CD8-positive, alpha-beta memory T cell (primary cell): ENCODE data around the gene SLC44A1. TPM values are rescaled to one million over a fixed set of nuclear protein-coding genes. Genes with fewer than 3 reads are reported as not detected.

Experiments used
- CTCF ChIA-PET: fragments of 350-600 bp; sonication (Branson Sonifier 250); formaldehyde crosslinking; loops from one replicate; lab custom pipeline; 2021; ENCODE audit warnings: antibody characterized with exemption; lab: Charles Lee
- POLR2A ChIA-PET: fragments of 350-600 bp; sonication (Branson Sonifier 250); formaldehyde crosslinking; loops from one replicate; lab custom pipeline; 2021; ENCODE audit warnings: antibody characterized with exemption; lab: Charles Lee
- DNase-seq, 5 donors: peaks; one replicate each; pipeline versions ENCODE4 v3.0.0 to v3.0.0-alpha.2; 2020 to 2022; ENCODE audit warnings: mixed read lengths in 1 of 5
- H3K27ac ChIP-seq: one replicate; pipeline ENCODE4 v1.7.0; 2013; ENCODE audit warnings: low read depth, mild to moderate bottlenecking, low read length, moderate library complexity
- H3K27me3 ChIP-seq: 2 replicates; pipeline ENCODE4 v1.7.0; 2013; ENCODE audit warnings: low read length, mild to moderate bottlenecking; ENCODE audit not compliant: insufficient read depth, poor library complexity, severe bottlenecking
- H3K36me3 ChIP-seq: 2 replicates; pipeline ENCODE4 v1.7.0; 2013; ENCODE audit warnings: mild to moderate bottlenecking, low read length, moderate library complexity; ENCODE audit not compliant: insufficient read depth
- H3K4me1 ChIP-seq: 2 replicates; pipeline ENCODE4 v1.7.0; 2013; ENCODE audit warnings: mild to moderate bottlenecking, low read length, moderate library complexity; ENCODE audit not compliant: insufficient read depth
- H3K4me3 ChIP-seq: 2 replicates; pipeline ENCODE4 v1.7.0; 2013; ENCODE audit warnings: mild to moderate bottlenecking, low read length
- H3K9me3 ChIP-seq: 2 replicates; pipeline ENCODE4 v1.7.0; 2013; ENCODE audit warnings: mild to moderate bottlenecking, low read length
- H3K27ac Mint-ChIP-seq, 8 donors: one replicate each; pipeline ENCODE4 v1.8.0; 2020 to 2021; ENCODE audit warnings: mixed read lengths in 8 of 8, mild to moderate bottlenecking in 6 of 8, inconsistent platforms in 3 of 8, moderate library complexity in 3 of 8
- H3K27me3 Mint-ChIP-seq, 2 donors: one replicate each; pipeline ENCODE4 v1.8.0; 2020 to 2021; ENCODE audit warnings: mixed read lengths in 2 of 2, mild to moderate bottlenecking in 1 of 2, moderate library complexity in 1 of 2
- H3K36me3 Mint-ChIP-seq, 3 donors: one replicate each; pipeline ENCODE4 v1.8.0; 2020 to 2021; ENCODE audit warnings: mixed read lengths in 3 of 3, inconsistent platforms in 1 of 3, mild to moderate bottlenecking in 1 of 3
- H3K4me1 Mint-ChIP-seq, 3 donors: one replicate each; pipeline ENCODE4 v1.8.0; 2020 to 2021; ENCODE audit warnings: mixed read lengths in 3 of 3, inconsistent platforms in 1 of 3, mild to moderate bottlenecking in 1 of 3
- H3K4me3 Mint-ChIP-seq, 7 donors: one replicate each; pipeline ENCODE4 v1.8.0; 2020 to 2021; ENCODE audit warnings: mixed read lengths in 7 of 7, mild to moderate bottlenecking in 6 of 7, moderate library complexity in 4 of 7, inconsistent platforms in 2 of 7
- H3K9me3 Mint-ChIP-seq, 5 donors: one replicate each; pipeline ENCODE4 v1.8.0; 2020 to 2022; ENCODE audit warnings: mixed read lengths in 5 of 5, mild to moderate bottlenecking in 3 of 5, moderate library complexity in 2 of 5, inconsistent platforms in 1 of 5
- polyA plus RNA-seq: library from polyadenylated mRNA; unstranded; fragments of 300-500 nt; fragmentation: Illumina TruSeq; gene quantifications from one replicate; pipeline ENCODE4 v1.2.3, GENCODE V29; 2021
- total RNA-seq, 2 experiments: library from RNA; stranded (reverse); gene quantifications; one replicate each; pipeline ENCODE4 v1.2.3, GENCODE V29; 2021

The SLC44A1 gene
- total and polyA plus RNA-seq, 3 experiments from 2014 or later = 7.8 to 14.9 (median 8.3) TPM

GRCh38 chr9:105345626-105346025 lies 101.2 kb downstream of the SLC44A1 start:
- no peaks in the 10 kb centered on the region for H3K36me3 ChIP-seq
- no peak for DNase-seq
- H3K4me3 Mint-ChIP-seq = no peak overlapping the region
- ChIA-PET CTCF (no interaction called here), POLR2A (no interaction called here)
- no peak overlapping the region for H3K4me3 ChIP-seq
- H3K4me1 Mint-ChIP-seq = peaks cover 12 to 18% (median 15%) of the 10 kb centered on the region in 3 donors
- no peaks in the 10 kb centered on the region for H3K9me3 ChIP-seq
- peaks cover 0 to 11% (median 6%) of the 10 kb centered on the region in 3 donors for H3K36me3 Mint-ChIP-seq
- no peaks in the 10 kb centered on the region for H3K4me1 ChIP-seq
- H3K27ac ChIP-seq = no peak overlapping the region
- no peaks in the 10 kb centered on the region for H3K27me3 ChIP-seq
- H3K9me3 Mint-ChIP-seq = no peaks in the 10 kb centered on the region
- H3K27me3 Mint-ChIP-seq = peaks cover 0 to 1% of the 10 kb centered on the region in 2 donors
- no peak overlapping the region for H3K27ac Mint-ChIP-seq

- H3K27ac ChIP-seq = no peak overlapping the region
- H3K9me3 ChIP-seq = no peaks in the 10 kb centered on the region
- ChIA-PET POLR2A (interaction anchor here (0.6 kb wide), 1 partner anchor 83 kb away, joined by 3 read pairs; no protein-coding TSS in a partner anchor), CTCF (no interaction called here)
- peaks cover 12 to 15% (median 15%) of the 10 kb centered on the region in 3 donors for H3K4me1 Mint-ChIP-seq
- H3K4me1 ChIP-seq = no peaks in the 10 kb centered on the region
- no peak overlapping the region for H3K4me3 Mint-ChIP-seq
- no peaks in the 10 kb centered on the region for H3K9me3 Mint-ChIP-seq
- H3K36me3 Mint-ChIP-seq = peaks cover 0 to 11% (median 9%) of the 10 kb centered on the region in 3 donors
- H3K4me3 ChIP-seq = no peak overlapping the region
- no peak overlapping the region for H3K27ac Mint-ChIP-seq
- no peaks in the 10 kb centered on the region for H3K27me3 ChIP-seq
- no peaks in the 10 kb centered on the region for H3K36me3 ChIP-seq
- no peak for DNase-seq
- H3K27me3 Mint-ChIP-seq = peaks cover 0 to 1% of the 10 kb centered on the region in 2 donors
These were observed 101.8 kb downstream of the SLC44A1 start for GRCh38 chr9:105346273-105346672.

- ChIA-PET POLR2A (no interaction called here), CTCF (no interaction called here)
- Histone ChIP-seq H3K27me3 (no peaks in the 10 kb centered on the region), H3K4me3 (no peak overlapping the region), H3K4me1 (no peaks in the 10 kb centered on the region), H3K9me3 (no peaks in the 10 kb centered on the region), H3K36me3 (no peaks in the 10 kb centered on the region), H3K27ac (no peak overlapping the region)
- Mint-ChIP-seq H3K27me3 (no peaks in the 10 kb centered on the region), H3K4me3 (no peak overlapping the region), H3K36me3 (peaks cover 0 to 10% (median 4%) of the 10 kb centered on the region in 3 donors), H3K27ac (no peak overlapping the region), H3K9me3 (no peaks in the 10 kb centered on the region), H3K4me1 (no peaks in the 10 kb centered on the region)
- no peak for DNase-seq
These were observed 110.0 kb downstream of the SLC44A1 start for GRCh38 chr9:105354448-105354847.

GRCh38 chr9:105355781-105356180 lies 111.3 kb downstream of the SLC44A1 start:
- POLR2A ChIA-PET = no interaction called here
- Histone ChIP-seq H3K27ac (no peak overlapping the region), H3K4me3 (no peak overlapping the region), H3K27me3 (no peaks in the 10 kb centered on the region), H3K4me1 (no peaks in the 10 kb centered on the region), H3K36me3 (no peaks in the 10 kb centered on the region), H3K9me3 (no peaks in the 10 kb centered on the region)
- H3K27me3 Mint-ChIP-seq = no peaks in the 10 kb centered on the region
- DNase-seq = peak in 1 of 5 donors; percentile 17
- CTCF ChIA-PET = interaction anchor here (1.0 kb wide), 1 partner anchor 9 kb away, joined by 3 read pairs; no protein-coding TSS in a partner anchor
- H3K4me1 Mint-ChIP-seq = peaks cover 0 to 4% (median 0%) of the 10 kb centered on the region in 3 donors
- H3K27ac Mint-ChIP-seq = no peak overlapping the region
- H3K4me3 Mint-ChIP-seq = no peak overlapping the region
- H3K36me3 Mint-ChIP-seq = peaks cover 0 to 11% (median 5%) of the 10 kb centered on the region in 3 donors
- no peaks in the 10 kb centered on the region for H3K9me3 Mint-ChIP-seq

GRCh38 chr9:105357937-105358336 lies 113.5 kb downstream of the SLC44A1 start:
- Mint-ChIP-seq H3K4me1 (peaks cover 0 to 4% (median 0%) of the 10 kb centered on the region in 3 donors), H3K9me3 (no peaks in the 10 kb centered on the region), H3K36me3 (peaks cover 0 to 23% (median 12%) of the 10 kb centered on the region in 3 donors), H3K27me3 (no peaks in the 10 kb centered on the region), H3K27ac (peak overlapping the region in 1 of 8 donors; percentile 14), H3K4me3 (no peak overlapping the region)
- POLR2A ChIA-PET = no interaction called here
- no peak overlapping the region for H3K27ac ChIP-seq
- no peaks in the 10 kb centered on the region for H3K4me1 ChIP-seq
- no peaks in the 10 kb centered on the region for H3K36me3 ChIP-seq
- DNase-seq = no peak
- CTCF ChIA-PET = no interaction called here
- no peaks in the 10 kb centered on the region for H3K27me3 ChIP-seq
- no peaks in the 10 kb centered on the region for H3K9me3 ChIP-seq
- no peak overlapping the region for H3K4me3 ChIP-seq

- H3K4me1 Mint-ChIP-seq = peaks cover 0 to 4% (median 0%) of the 10 kb centered on the region in 3 donors
- H3K27ac ChIP-seq = no peak overlapping the region
- peaks cover 0 to 33% (median 17%) of the 10 kb centered on the region in 3 donors for H3K36me3 Mint-ChIP-seq
- H3K27me3 Mint-ChIP-seq = no peaks in the 10 kb centered on the region
- no peaks in the 10 kb centered on the region for H3K27me3 ChIP-seq
- H3K27ac Mint-ChIP-seq = no peak overlapping the region
- H3K4me1 ChIP-seq = no peaks in the 10 kb centered on the region
- H3K9me3 ChIP-seq = no peaks in the 10 kb centered on the region
- H3K36me3 ChIP-seq = no peaks in the 10 kb centered on the region
- H3K4me3 Mint-ChIP-seq = no peak overlapping the region
- CTCF ChIA-PET = no interaction called here
- no peak for DNase-seq
- H3K4me3 ChIP-seq = no peak overlapping the region
- POLR2A ChIA-PET = no interaction called here
- no peaks in the 10 kb centered on the region for H3K9me3 Mint-ChIP-seq
These were observed 115.4 kb downstream of the SLC44A1 start for GRCh38 chr9:105359892-105360291.

GRCh38 chr9:105360344-105360743 lies 115.9 kb downstream of the SLC44A1 start:
- no peak overlapping the region for H3K4me3 Mint-ChIP-seq
- CTCF ChIA-PET = no interaction called here

GRCh38 chr9:105361873-105362272 lies 117.4 kb downstream of the SLC44A1 start:
- no peaks in the 10 kb centered on the region for H3K4me1 ChIP-seq
- DNase-seq = no peak
- Mint-ChIP-seq H3K4me1 (peaks cover 0 to 4% (median 0%) of the 10 kb centered on the region in 3 donors), H3K27me3 (no peaks in the 10 kb centered on the region), H3K9me3 (no peaks in the 10 kb centered on the region), H3K4me3 (no peak overlapping the region), H3K36me3 (peaks cover 4 to 42% (median 24%) of the 10 kb centered on the region in 3 donors), H3K27ac (no peak overlapping the region)
- no peaks in the 10 kb centered on the region for H3K9me3 ChIP-seq
- no peak overlapping the region for H3K27ac ChIP-seq
- CTCF ChIA-PET = no interaction called here
- POLR2A ChIA-PET = no interaction called here
- no peak overlapping the region for H3K4me3 ChIP-seq
- H3K27me3 ChIP-seq = no peaks in the 10 kb centered on the region
- H3K36me3 ChIP-seq = no peaks in the 10 kb centered on the region

More at GRCh38 chr9:105360344-105360743, 115.9 kb downstream of the SLC44A1 start:
- H3K9me3 Mint-ChIP-seq = no peaks in the 10 kb centered on the region
- no peaks in the 10 kb centered on the region for H3K27me3 Mint-ChIP-seq
- peaks cover 0 to 35% (median 17%) of the 10 kb centered on the region in 3 donors for H3K36me3 Mint-ChIP-seq
- no peak overlapping the region for H3K27ac Mint-ChIP-seq
- H3K4me1 Mint-ChIP-seq = peaks cover 0 to 4% (median 0%) of the 10 kb centered on the region in 3 donors
- Histone ChIP-seq H3K4me1 (no peaks in the 10 kb centered on the region), H3K4me3 (no peak overlapping the region), H3K36me3 (no peaks in the 10 kb centered on the region), H3K27ac (no peak overlapping the region), H3K27me3 (no peaks in the 10 kb centered on the region), H3K9me3 (no peaks in the 10 kb centered on the region)
- POLR2A ChIA-PET = no interaction called here
- no peak for DNase-seq
